Lower lobe of right lung (tissue), 2 donors: Measurements from ENCODE around the gene CAND2. TPM values are rescaled to one million over a fixed set of nuclear protein-coding genes. Genes with fewer than 3 reads are reported as not detected.

Experiments
- ATAC-seq, 2 donors: fragments of 200-7000 bp; cut with Tn5 transposase; one replicate each; pipeline ENCODE4 v1.9.1; 2020 to 2022; ENCODE audit warnings: mild to moderate bottlenecking in 2 of 2, moderate library complexity in 2 of 2
- DNase-seq: peaks from one replicate; pipeline ENCODE4 v3.0.0-alpha.2; 2020
- H3K27ac ChIP-seq: fragments of 200-600 bp; one replicate; pipeline ENCODE4 v1.8.0; 2022
- H3K27me3 ChIP-seq: fragments of 200-600 bp; one replicate; pipeline ENCODE4 v1.8.0; 2022; ENCODE audit warnings: low read depth
- H3K36me3 ChIP-seq: fragments of 200-600 bp; one replicate; pipeline ENCODE4 v1.8.0; 2022; ENCODE audit warnings: mild to moderate bottlenecking
- H3K4me1 ChIP-seq: fragments of 200-600 bp; one replicate; pipeline ENCODE4 v1.8.0; 2022
- H3K4me3 ChIP-seq: fragments of 200-600 bp; one replicate; pipeline ENCODE4 v1.8.0; 2022; ENCODE audit warnings: mild to moderate bottlenecking
- H3K9me3 ChIP-seq: fragments of 200-600 bp; one replicate; pipeline ENCODE4 v1.8.0; 2022
- CTCF ChIP-seq: fragments of 200-600 bp; IDR thresholded peaks from one replicate; pipeline ENCODE4 v1.8.0; 2022; ENCODE audit warnings: antibody characterized with exemption, mild to moderate bottlenecking
- intact Hi-C: fragments of 100-400 bp; cut with DNase I; formaldehyde crosslinking; loops from one replicate; pipeline ENCODE4 v1.11.0; 2022
- total RNA-seq: library from RNA; stranded (reverse); fragmentation: NEBNext Ultra II Directional; extraction: Animal tissue kit (Norgen Biotek cat#: 25700); gene quantifications from one replicate; pipeline ENCODE4 v1.2.1, GENCODE V29; 2021
- donor health status: DM: no; HTN: yes; CAD: no; lungs with severe emphysema.

Gene CAND2
- total RNA-seq, 1 donor from 2014 or later = 6.4 TPM

- Histone ChIP-seq H3K27me3 (no peaks in the 10 kb centered on the region), H3K4me1 (peaks cover 8% of the 10 kb centered on the region), H3K4me3 (no peak overlapping the region), H3K9me3 (no peaks in the 10 kb centered on the region), H3K36me3 (peaks cover 9% of the 10 kb centered on the region), H3K27ac (no peak overlapping the region)
- TF ChIP-seq CTCF = no peak
- DNase-seq (no peak), ATAC-seq (no peak)
- intact Hi-C loops = no loop called here
Measured at GRCh38 chr3:12809001-12809400, 12.5 kb downstream of the CAND2 start.

- Histone ChIP-seq H3K4me1 (peaks cover 8% of the 10 kb centered on the region), H3K27ac (peak overlapping the region; percentile 77), H3K9me3 (no peaks in the 10 kb centered on the region), H3K27me3 (no peaks in the 10 kb centered on the region), H3K36me3 (peaks cover 8% of the 10 kb centered on the region), H3K4me3 (peak overlapping the region; percentile 69)
- no peak for DNase-seq
- intact Hi-C loops = no loop called here
- peak in 1 of 2 donors; percentile 1 for ATAC-seq
- TF ChIP-seq CTCF = no peak
Measured at GRCh38 chr3:12809435-12809834, 13.0 kb downstream of the CAND2 start.

GRCh38 chr3:12810013-12810780 lies 13.7 kb downstream of the CAND2 start:
- peaks cover 8% of the 10 kb centered on the region for H3K4me1 ChIP-seq
- peaks cover 8% of the 10 kb centered on the region for H3K36me3 ChIP-seq
- H3K27me3 ChIP-seq = no peaks in the 10 kb centered on the region
- H3K9me3 ChIP-seq = no peaks in the 10 kb centered on the region
- TF ChIP-seq CTCF = peak; percentile 77
- ATAC-seq (peak; percentile 99 to 100), DNase-seq (peak; percentile 97)
- H3K27ac ChIP-seq = peak overlapping the region; percentile 77
- peak overlapping the region; percentile 69 for H3K4me3 ChIP-seq
- intact Hi-C loops = no loop called here

GRCh38 chr3:12810961-12811360 lies 14.5 kb downstream of the CAND2 start:
- Histone ChIP-seq H3K4me1 (peaks cover 8% of the 10 kb centered on the region), H3K27ac (peak overlapping the region; percentile 77), H3K9me3 (no peaks in the 10 kb centered on the region), H3K36me3 (peaks cover 13% of the 10 kb centered on the region), H3K4me3 (peak overlapping the region; percentile 69), H3K27me3 (no peaks in the 10 kb centered on the region)
- intact Hi-C loops = no loop called here
- TF ChIP-seq CTCF = no peak
- no peak for DNase-seq
- no peak for ATAC-seq

GRCh38 chr3:12812812-12813211 lies 16.3 kb downstream of the CAND2 start:
- TF ChIP-seq CTCF = no peak
- Histone ChIP-seq H3K36me3 (peaks cover 24% of the 10 kb centered on the region), H3K9me3 (no peaks in the 10 kb centered on the region), H3K4me3 (no peak overlapping the region), H3K4me1 (peaks cover 8% of the 10 kb centered on the region), H3K27me3 (no peaks in the 10 kb centered on the region), H3K27ac (no peak overlapping the region)
- DNase-seq (no peak), ATAC-seq (no peak)
- intact Hi-C loops = no loop called here
